Lung (tissue), 12 donors: Measurements from ENCODE around the gene POLA1. TPM values are rescaled to one million over a fixed set of nuclear protein-coding genes. Genes with fewer than 3 reads are reported as not detected.
"Not testable (repeated sequence)": the region's sequence is repeated elsewhere in the genome, so short reads cannot be mapped to it uniquely, and the experiment has no call there.

ENCODE experiments used
- ATAC-seq: fragments of 200-7000 bp; cut with Tn5 transposase; one replicate; pipeline ENCODE4 v1.9.1; 2020; ENCODE audit warnings: moderate number of reproducible peaks; ENCODE audit not compliant: insufficient read depth, low FRiP score
- DNase-seq, 3 donors: peaks; one replicate each; pipeline ENCODE4 v3.0.0-alpha.2; 2013 to 2017
- H3K27ac ChIP-seq, 2 donors: one replicate each; pipeline ENCODE4 v1.5.1; 2013; ENCODE audit warnings: mild to moderate bottlenecking in 2 of 2, moderate library complexity in 2 of 2, control low read depth in 1 of 2, inconsistent platforms in 1 of 2, low read depth in 1 of 2, low read length in 1 of 2
- H3K27me3 ChIP-seq, 3 donors: one replicate each; pipeline ENCODE4 v1.5.1; 2013; ENCODE audit warnings: low read length in 2 of 3; ENCODE audit not compliant: control insufficient read depth in 3 of 3, insufficient read depth in 3 of 3
- H3K36me3 ChIP-seq, 4 donors: one replicate each; pipeline ENCODE4 v1.5.1; 2013; ENCODE audit warnings: low read length in 4 of 4, mild to moderate bottlenecking in 1 of 4, moderate library complexity in 1 of 4; ENCODE audit not compliant: control insufficient read depth in 4 of 4, insufficient read depth in 4 of 4
- H3K4me1 ChIP-seq, 5 donors: one replicate each; pipeline ENCODE4 v1.5.1; 2013; ENCODE audit warnings: low read length in 5 of 5, mild to moderate bottlenecking in 2 of 5, moderate library complexity in 1 of 5; ENCODE audit not compliant: control insufficient read depth in 5 of 5, insufficient read depth in 5 of 5
- H3K4me3 ChIP-seq: one replicate; pipeline ENCODE4 v1.5.1; 2013; ENCODE audit warnings: mild to moderate bottlenecking, control low read depth, moderate library complexity
- H3K9ac ChIP-seq, 2 donors: one replicate each; pipeline ENCODE4 v1.5.1; 2013; ENCODE audit warnings: low read length in 2 of 2, control low read depth in 1 of 2; ENCODE audit not compliant: insufficient read depth in 1 of 2
- H3K9me3 ChIP-seq, 4 donors: one replicate each; pipeline ENCODE4 v1.5.1; 2013; ENCODE audit warnings: low read length in 3 of 4, mild to moderate bottlenecking in 1 of 4, moderate library complexity in 1 of 4; ENCODE audit not compliant: control insufficient read depth in 4 of 4, insufficient read depth in 3 of 4
- WGBS, 2 donors: extraction: QIAGEN DNeasy Blood & Tissue Kit; methylation state at CpG; one replicate each; pipeline ENCODE4 v1.1.7; 2013; 5-methylcytosine and 5-hydroxymethylcytosine counted together
- polyA plus RNA-seq, 2 donors: library from polyadenylated mRNA; stranded (reverse); fragments of 200-250 nt; gene quantifications; one replicate each; pipeline ENCODE4 v1.2.1, GENCODE V29; 2013
- total RNA-seq, 2 donors: library from RNA; depleted of rRNA in 1 of 2; stranded (reverse); fragments of >200 nt in 1 of 2; gene quantifications; one replicate each; pipeline ENCODE4 v1.2.1, GENCODE V29; 2014 to 2021
- TF ChIP-seq, protein P1 (sequence below): IDR thresholded peaks from 2 replicates; pipeline ENCODE4 v1.5.1; 2012; ENCODE audit warnings: mild to moderate bottlenecking; ENCODE audit errors: control extremely low read depth, extremely low read depth
- donor health status: control.
- donor health status: control.
- donor health status: Bipolar disorder and iron deficiency.
- donor health status: healthy.
- donor health status: DM: yes; HTN: yes; CAD: no.

POLA1 gene
- total and polyA plus RNA-seq, 4 donors = 2.4 to 18.7 (median 6.1) TPM

DNA sequence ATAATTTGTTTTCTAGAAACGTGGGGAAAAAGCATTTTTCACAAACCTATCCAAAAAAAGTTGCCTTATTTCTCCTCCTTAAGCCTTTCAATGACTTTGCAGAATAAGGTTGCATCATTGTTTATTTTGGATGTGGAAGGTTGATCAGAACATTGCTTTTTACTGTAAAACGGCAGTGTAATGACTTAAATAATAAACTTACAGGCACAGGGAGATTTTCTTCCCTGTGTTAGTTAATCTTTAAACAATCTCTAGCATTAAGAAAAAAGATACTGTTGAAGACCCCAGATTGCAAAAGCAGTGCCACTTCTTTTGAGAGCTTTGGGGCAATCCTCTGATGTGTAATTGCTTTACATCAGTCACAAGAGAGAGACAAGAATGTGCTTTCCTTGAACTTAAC lies 168.6 kb downstream of the POLA1 start:
- no peaks in the 10 kb centered on the region for H3K36me3 ChIP-seq
- no peak overlapping the region for H3K4me3 ChIP-seq
- no peak overlapping the region for H3K27ac ChIP-seq
- ATAC-seq (no peak), DNase-seq (no peak)
- peaks cover 0 to 11% (median 9%) of the 10 kb centered on the region in 3 donors for H3K27me3 ChIP-seq
- TF ChIP-seq, protein P1, sequence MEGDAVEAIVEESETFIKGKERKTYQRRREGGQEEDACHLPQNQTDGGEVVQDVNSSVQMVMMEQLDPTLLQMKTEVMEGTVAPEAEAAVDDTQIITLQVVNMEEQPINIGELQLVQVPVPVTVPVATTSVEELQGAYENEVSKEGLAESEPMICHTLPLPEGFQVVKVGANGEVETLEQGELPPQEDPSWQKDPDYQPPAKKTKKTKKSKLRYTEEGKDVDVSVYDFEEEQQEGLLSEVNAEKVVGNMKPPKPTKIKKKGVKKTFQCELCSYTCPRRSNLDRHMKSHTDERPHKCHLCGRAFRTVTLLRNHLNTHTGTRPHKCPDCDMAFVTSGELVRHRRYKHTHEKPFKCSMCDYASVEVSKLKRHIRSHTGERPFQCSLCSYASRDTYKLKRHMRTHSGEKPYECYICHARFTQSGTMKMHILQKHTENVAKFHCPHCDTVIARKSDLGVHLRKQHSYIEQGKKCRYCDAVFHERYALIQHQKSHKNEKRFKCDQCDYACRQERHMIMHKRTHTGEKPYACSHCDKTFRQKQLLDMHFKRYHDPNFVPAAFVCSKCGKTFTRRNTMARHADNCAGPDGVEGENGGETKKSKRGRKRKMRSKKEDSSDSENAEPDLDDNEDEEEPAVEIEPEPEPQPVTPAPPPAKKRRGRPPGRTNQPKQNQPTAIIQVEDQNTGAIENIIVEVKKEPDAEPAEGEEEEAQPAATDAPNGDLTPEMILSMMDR = no peak
- 37 to 83% methylated on average over 2 of the region's 2 CpGs for WGBS, 2 donors
- no peak overlapping the region for H3K9ac ChIP-seq
- H3K4me1 ChIP-seq = no peaks in the 10 kb centered on the region
- H3K9me3 ChIP-seq = no peaks in the 10 kb centered on the region

DNA sequence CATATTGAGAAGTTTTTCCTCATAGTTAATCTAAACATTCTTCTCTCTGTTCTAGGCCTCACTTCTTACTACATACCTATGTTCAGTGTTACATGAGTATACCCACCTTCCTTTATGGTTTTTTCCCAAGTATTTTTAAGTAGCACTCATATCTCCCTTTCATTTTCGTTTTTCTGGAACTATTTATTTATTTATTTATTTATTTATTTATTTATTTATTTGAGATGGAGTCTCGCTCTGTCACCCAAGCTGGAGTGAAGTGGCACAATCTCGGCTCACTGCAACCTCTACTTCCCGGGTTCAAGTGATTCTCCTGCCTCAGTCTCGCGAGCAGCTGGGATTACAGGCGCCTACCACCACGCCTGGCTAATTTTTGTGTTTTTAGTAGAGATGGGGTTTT lies 170.1 kb downstream of the POLA1 start:
- not testable (repeated sequence) for ATAC-seq, H3K4me3 ChIP-seq, H3K9me3 ChIP-seq, H3K4me1 ChIP-seq, H3K36me3 ChIP-seq, DNase-seq, H3K27ac ChIP-seq, H3K9ac ChIP-seq
- peaks cover 0 to 11% (median 7%) of the 10 kb centered on the region in 3 donors for H3K27me3 ChIP-seq
- WGBS, 2 donors = 85 to 96% methylated on average over 8 of the region's 8 CpGs

DNA sequence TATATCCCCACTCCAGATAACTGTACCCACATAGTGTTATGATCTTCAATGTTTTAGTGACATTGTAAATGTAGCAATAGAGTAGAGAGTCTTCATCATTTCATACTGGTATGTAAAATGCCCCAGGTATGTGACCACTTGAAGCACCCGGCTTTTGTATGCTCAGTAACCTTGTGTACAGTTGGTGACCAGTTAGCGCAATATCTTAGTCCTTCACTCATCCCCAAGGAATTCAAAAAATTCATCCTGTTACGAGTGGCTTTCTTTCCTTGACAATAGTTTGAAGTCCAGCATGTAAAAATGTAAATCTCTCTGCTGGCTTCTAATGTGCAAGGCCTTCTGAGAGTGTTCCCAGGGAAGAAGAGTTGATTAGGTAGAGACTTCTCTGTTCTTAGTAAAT lies 176.4 kb downstream of the POLA1 start:
- peaks cover 0 to 12% (median 4%) of the 10 kb centered on the region in 3 donors for H3K27me3 ChIP-seq
- no peak for DNase-seq
- no peaks in the 10 kb centered on the region for H3K36me3 ChIP-seq
- WGBS, 2 donors = 62 to 86% methylated on average over 3 of the region's 3 CpGs
- H3K9ac ChIP-seq = no peak overlapping the region
- no peak for ATAC-seq
- H3K27ac ChIP-seq = no peak overlapping the region
- no peak overlapping the region for H3K4me3 ChIP-seq
- TF ChIP-seq, protein P1 = no peak
- H3K9me3 ChIP-seq = no peaks in the 10 kb centered on the region
- H3K4me1 ChIP-seq = no peaks in the 10 kb centered on the region

DNA sequence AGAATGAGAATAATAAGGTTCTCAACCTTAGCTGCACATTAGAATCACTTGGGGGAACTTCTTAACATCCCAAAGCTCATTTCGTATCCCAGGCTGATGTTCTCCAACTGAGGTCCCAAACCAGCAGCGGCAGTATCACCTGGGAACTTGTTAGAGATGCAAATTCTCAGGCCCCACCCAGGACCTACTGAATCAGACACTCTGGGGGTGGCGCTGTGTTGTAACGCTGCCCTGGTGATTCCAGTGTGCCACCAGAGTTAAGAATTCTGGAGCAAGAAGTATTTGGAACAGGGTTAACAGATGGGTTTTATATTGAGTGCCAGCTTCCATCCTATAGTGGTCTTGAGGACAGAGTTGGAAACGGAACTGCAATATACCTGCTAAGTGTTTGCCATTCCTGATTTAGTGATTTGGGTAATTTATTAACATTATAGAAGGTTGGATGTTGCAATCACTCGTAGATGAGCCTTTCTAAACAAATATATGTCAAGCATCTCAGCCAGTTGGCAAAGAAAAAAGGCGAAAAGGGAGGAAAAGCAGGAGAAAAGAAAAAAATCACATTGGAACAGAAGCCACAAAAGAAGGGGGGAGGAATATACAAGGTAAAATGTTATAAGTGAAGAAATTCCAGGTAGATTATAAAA lies 181.0 kb downstream of the POLA1 start:
- Histone ChIP-seq H3K4me1 (no peaks in the 10 kb centered on the region), H3K36me3 (no peaks in the 10 kb centered on the region), H3K9me3 (no peaks in the 10 kb centered on the region), H3K9ac (no peak overlapping the region), H3K27ac (no peak overlapping the region), H3K27me3 (peaks cover 0 to 15% (median 4%) of the 10 kb centered on the region in 3 donors), H3K4me3 (no peak overlapping the region)
- TF ChIP-seq, protein P1 = no peak
- 47 to 80% methylated on average over 7 of the region's 7 CpGs for WGBS, 2 donors
- DNase-seq (no peak), ATAC-seq (no peak)
